Calu3 (cell line): ENCODE results near the gene NSD1. TPM values are rescaled to one million over a fixed set of nuclear protein-coding genes. Genes with fewer than 3 reads are reported as not detected.

Experiments
- BruUV-seq: library from RNA; stranded (reverse); fragments of 400-500 nt; replicated peaks from 2 replicates; lab custom pipeline; 2021; lab: Mats Ljungman, UMichigan
- CTCF ChIA-PET: fragments of 300-600 bp; sonication (Branson Sonifier 250); formaldehyde crosslinking; loops from one replicate; lab custom pipeline; 2022; ENCODE audit warnings: antibody characterized with exemption; lab: Charles Lee
- DNase-seq: peaks from one replicate; pipeline ENCODE4 v3.0.0; 2022
- H3K27ac Mint-ChIP-seq: one replicate; pipeline ENCODE4 v1.8.0; 2022; ENCODE audit warnings: mixed read lengths; ENCODE audit not compliant: unreplicated experiment
- H3K27me3 Mint-ChIP-seq: one replicate; pipeline ENCODE4 v1.8.0; 2022; ENCODE audit warnings: mixed read lengths; ENCODE audit not compliant: unreplicated experiment
- H3K36me3 Mint-ChIP-seq: one replicate; pipeline ENCODE4 v1.8.0; 2022; ENCODE audit warnings: mild to moderate bottlenecking, moderate library complexity, mixed read lengths; ENCODE audit not compliant: insufficient read depth, unreplicated experiment
- H3K4me1 Mint-ChIP-seq: one replicate; pipeline ENCODE4 v1.8.0; 2022; ENCODE audit warnings: mild to moderate bottlenecking, low read depth, mixed read lengths; ENCODE audit not compliant: unreplicated experiment
- H3K4me3 Mint-ChIP-seq: one replicate; pipeline ENCODE4 v1.8.0; 2022; ENCODE audit warnings: mild to moderate bottlenecking, low read depth, moderate library complexity, mixed read lengths; ENCODE audit not compliant: unreplicated experiment
- H3K9me3 Mint-ChIP-seq: one replicate; pipeline ENCODE4 v1.8.0; 2022; ENCODE audit warnings: low read depth, mixed read lengths; ENCODE audit not compliant: unreplicated experiment
- intact Hi-C: fragments of 100-400 bp; cut with micrococcal nuclease; formaldehyde crosslinking; loops from one replicate; pipeline ENCODE4 v1.10.0; 2022; ENCODE audit not compliant: unreplicated experiment
- total RNA-seq: library from RNA; stranded (reverse); gene quantifications from 2 replicates; pipeline ENCODE4 v1.2.3, GENCODE V29; 2022
- TF ChIP-seq, protein P1 (sequence below): fragments of 200-600 bp; IDR thresholded peaks from one replicate; pipeline ENCODE4 v1.8.0; 2022; ENCODE audit warnings: antibody characterized with exemption; ENCODE audit not compliant: unreplicated experiment

NSD1 gene
- total RNA-seq, 1 experiment from 2014 or later, result 61.4 TPM

DNA sequence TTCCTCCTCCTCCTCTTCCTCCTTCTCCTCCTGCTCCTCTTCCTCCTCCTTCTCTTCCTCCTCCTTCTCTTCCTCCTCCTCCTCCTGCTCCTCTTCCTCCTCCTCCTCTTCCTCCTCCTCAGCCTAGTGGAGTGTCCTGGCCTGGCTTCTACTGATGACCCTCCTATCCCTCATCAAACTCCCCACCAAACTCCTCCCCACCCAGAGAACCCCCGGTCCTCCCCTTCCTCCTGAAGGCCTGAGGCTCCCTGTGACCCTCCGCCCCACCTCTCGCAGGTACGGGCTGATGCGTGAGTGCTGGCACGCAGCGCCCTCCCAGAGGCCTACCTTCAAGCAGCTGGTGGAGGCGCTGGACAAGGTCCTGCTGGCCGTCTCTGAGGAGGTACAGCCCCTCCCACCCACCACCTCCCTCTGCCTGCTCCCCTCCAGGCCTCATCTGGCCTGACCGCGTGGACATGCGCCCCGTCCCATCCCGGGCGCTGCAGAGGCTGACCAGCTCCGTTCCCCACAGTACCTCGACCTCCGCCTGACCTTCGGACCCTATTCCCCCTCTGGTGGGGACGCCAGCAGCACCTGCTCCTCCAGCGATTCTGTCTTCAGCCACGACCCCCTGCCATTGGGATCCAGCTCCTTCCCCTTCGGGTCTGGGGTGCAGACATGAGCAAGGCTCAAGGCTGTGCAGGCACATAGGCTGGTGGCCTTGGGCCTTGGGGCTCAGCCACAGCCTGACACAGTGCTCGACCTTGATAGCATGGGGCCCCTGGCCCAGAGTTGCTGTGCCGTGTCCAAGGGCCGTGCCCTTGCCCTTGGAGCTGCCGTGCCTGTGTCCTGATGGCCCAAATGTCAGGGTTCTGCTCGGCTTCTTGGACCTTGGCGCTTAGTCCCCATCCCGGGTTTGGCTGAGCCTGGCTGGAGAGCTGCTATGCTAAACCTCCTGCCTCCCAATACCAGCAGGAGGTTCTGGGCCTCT, 36.3 kb upstream of the NSD1 start:
- intact Hi-C loops, result no loop called here
- BruUV-seq, result TSS peak; percentile 36
- CTCF ChIA-PET, result interaction anchor here (0.5 to 1.2 kb wide), 2 partner anchors 10 to 158 kb away, joined by 3 to 6 read pairs; partner anchors contain the start of gene FGFR4

GRCh38 chr5:177098120-177098469, 35.5 kb upstream of the NSD1 start:
- CTCF ChIA-PET, result interaction anchor here (0.6 to 1.2 kb wide), 2 partner anchors 11 to 13 kb away, joined by 6 to 9 read pairs; partner anchors contain the start of gene FGFR4
- Mint-ChIP-seq H3K9me3 (no peaks in the 10 kb centered on the region), H3K4me3 (no peak overlapping the region), H3K27me3 (no peaks in the 10 kb centered on the region), H3K36me3 (peaks cover 65% of the 10 kb centered on the region), H3K27ac (no peak overlapping the region), H3K4me1 (peaks cover 25% of the 10 kb centered on the region)
- intact Hi-C loops, result no loop called here
- no TSS peak for BruUV-seq
- TF ChIP-seq, protein P1, sequence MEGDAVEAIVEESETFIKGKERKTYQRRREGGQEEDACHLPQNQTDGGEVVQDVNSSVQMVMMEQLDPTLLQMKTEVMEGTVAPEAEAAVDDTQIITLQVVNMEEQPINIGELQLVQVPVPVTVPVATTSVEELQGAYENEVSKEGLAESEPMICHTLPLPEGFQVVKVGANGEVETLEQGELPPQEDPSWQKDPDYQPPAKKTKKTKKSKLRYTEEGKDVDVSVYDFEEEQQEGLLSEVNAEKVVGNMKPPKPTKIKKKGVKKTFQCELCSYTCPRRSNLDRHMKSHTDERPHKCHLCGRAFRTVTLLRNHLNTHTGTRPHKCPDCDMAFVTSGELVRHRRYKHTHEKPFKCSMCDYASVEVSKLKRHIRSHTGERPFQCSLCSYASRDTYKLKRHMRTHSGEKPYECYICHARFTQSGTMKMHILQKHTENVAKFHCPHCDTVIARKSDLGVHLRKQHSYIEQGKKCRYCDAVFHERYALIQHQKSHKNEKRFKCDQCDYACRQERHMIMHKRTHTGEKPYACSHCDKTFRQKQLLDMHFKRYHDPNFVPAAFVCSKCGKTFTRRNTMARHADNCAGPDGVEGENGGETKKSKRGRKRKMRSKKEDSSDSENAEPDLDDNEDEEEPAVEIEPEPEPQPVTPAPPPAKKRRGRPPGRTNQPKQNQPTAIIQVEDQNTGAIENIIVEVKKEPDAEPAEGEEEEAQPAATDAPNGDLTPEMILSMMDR, result no peak
- DNase-seq, result no peak

More for the DNA sequence above, 36.3 kb upstream of the NSD1 start:
- Mint-ChIP-seq H3K36me3 (peaks cover 73% of the 10 kb centered on the region), H3K4me1 (peaks cover 24% of the 10 kb centered on the region), H3K27ac (no peak overlapping the region), H3K9me3 (no peaks in the 10 kb centered on the region), H3K4me3 (no peak overlapping the region), H3K27me3 (no peaks in the 10 kb centered on the region)
- TF ChIP-seq, protein P1, result no peak
- no peak for DNase-seq

DNA sequence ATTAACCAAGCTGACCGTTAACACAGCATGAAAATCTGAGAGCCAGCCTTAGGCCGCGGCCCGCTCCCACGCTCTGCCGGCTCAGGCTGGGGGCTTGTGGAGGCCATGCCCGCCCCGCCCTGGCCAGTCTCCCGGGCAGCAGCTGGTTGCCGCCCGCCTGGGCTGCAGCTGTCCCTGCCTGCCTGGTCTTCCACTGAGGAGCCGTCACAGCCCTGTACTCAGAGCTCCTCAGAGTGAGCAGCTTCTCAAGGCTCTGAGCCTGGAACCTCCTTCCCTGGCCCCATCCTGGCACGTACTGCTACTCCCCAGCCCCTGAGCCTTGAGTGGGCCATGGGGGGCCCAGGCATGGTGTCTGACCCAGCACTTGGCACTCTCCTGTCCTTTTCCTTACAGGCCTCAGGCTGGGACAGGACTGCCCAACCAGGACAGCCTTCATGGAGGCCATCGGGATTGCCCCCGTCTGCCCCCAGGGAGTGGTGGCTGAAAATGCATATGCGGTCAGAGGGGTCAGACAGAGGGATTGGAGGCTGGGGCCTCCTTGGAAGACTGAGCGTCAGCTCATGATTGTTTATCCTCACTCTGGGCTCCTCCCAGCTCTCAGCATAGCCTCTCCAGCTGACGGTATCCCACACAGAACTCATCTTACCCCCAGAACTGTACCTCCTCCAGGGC, 35.0 kb upstream of the NSD1 start:
- peak overlapping the region; percentile 18 for H3K27ac Mint-ChIP-seq
- no peaks in the 10 kb centered on the region for H3K9me3 Mint-ChIP-seq
- no peak overlapping the region for H3K4me3 Mint-ChIP-seq
- TF ChIP-seq, protein P1, result no peak
- no peaks in the 10 kb centered on the region for H3K27me3 Mint-ChIP-seq
- H3K4me1 Mint-ChIP-seq, result peaks cover 30% of the 10 kb centered on the region
- intact Hi-C loops, result no loop called here
- BruUV-seq, result no TSS peak
- no peak for DNase-seq
- H3K36me3 Mint-ChIP-seq, result peaks cover 59% of the 10 kb centered on the region
- CTCF ChIA-PET, result interaction anchor here (0.6 to 1.2 kb wide), 3 partner anchors 12 to 21 kb away, joined by 6 to 9 read pairs (median 6); partner anchors contain the start of gene FGFR4

DNA sequence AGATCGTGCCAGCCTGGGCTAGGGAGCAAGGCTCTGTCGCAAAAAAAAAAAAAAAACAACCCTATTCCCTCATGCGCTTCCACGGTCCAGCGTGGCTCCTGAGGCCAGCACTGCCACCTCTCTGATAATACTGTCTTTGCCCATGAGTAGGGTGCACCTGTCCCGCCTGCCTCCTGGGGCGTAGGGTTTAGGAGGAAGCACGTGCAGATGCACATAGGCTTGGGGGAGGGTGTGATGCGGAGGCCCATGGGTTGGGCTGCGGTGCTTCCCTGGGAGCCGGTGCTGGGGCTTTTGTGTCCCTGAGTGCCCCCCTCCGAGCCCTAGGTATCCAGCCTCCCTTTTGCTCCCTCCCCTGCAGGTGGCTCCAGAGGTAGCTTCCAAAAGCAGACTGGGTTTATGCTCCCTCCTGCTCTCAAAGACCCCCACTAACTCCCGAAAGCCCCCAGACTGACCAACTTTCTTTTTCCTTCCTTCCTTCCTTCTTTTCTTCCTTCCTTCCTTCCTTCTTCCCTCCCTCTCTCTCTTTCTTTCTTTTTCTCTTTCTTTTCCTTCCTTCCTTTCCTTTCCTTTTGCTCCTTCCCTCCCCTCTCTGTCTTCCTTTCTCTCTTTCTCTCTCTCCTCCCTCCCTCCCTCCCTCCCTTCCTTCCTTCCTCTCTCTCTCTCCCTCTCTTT, 34.0 kb upstream of the NSD1 start:
- peaks cover 26% of the 10 kb centered on the region for H3K4me1 Mint-ChIP-seq
- H3K4me3 Mint-ChIP-seq, result no peak overlapping the region
- no peaks in the 10 kb centered on the region for H3K9me3 Mint-ChIP-seq
- H3K27me3 Mint-ChIP-seq, result no peaks in the 10 kb centered on the region
- CTCF ChIA-PET, result interaction anchor here (0.7 to 0.8 kb wide), 3 partner anchors 12 to 439 kb away, joined by 3 to 6 read pairs (median 4); no protein-coding TSS in a partner anchor
- DNase-seq, result no peak
- TF ChIP-seq, protein P1, result no peak
- BruUV-seq, result no TSS peak
- H3K27ac Mint-ChIP-seq, result peak overlapping the region; percentile 18
- peaks cover 50% of the 10 kb centered on the region for H3K36me3 Mint-ChIP-seq
- intact Hi-C loops, result no loop called here
